ENCODE measurements around the gene USP35. TPM values are rescaled to one million over a fixed set of nuclear protein-coding genes. Genes with fewer than 3 reads are reported as not detected.

The USP35 gene
- total RNA-seq, 1 donor from 2014 or later = 8.9 TPM

- intact Hi-C loops (cut with DNase I) = no loop called here
- DNase-seq (ENCODE audit: low spot score) = peak; percentile 50
Measured at GRCh38 chr11:78192223-78192719, 3.6 kb downstream of the USP35 start.

GRCh38 chr11:78192911-78193351, 4.2 kb downstream of the USP35 start:
- DNase-seq (ENCODE audit: low spot score) = peak; percentile 9
- intact Hi-C loops (cut with DNase I) = no loop called here

GRCh38 chr11:78193806-78194205, 5.1 kb downstream of the USP35 start:
- DNase-seq (ENCODE audit: low spot score) = peak; percentile 61
- intact Hi-C loops (cut with DNase I) = no loop called here

GRCh38 chr11:78194490-78194889, 5.8 kb downstream of the USP35 start:
- intact Hi-C loops (cut with DNase I) = no loop called here

DNA sequence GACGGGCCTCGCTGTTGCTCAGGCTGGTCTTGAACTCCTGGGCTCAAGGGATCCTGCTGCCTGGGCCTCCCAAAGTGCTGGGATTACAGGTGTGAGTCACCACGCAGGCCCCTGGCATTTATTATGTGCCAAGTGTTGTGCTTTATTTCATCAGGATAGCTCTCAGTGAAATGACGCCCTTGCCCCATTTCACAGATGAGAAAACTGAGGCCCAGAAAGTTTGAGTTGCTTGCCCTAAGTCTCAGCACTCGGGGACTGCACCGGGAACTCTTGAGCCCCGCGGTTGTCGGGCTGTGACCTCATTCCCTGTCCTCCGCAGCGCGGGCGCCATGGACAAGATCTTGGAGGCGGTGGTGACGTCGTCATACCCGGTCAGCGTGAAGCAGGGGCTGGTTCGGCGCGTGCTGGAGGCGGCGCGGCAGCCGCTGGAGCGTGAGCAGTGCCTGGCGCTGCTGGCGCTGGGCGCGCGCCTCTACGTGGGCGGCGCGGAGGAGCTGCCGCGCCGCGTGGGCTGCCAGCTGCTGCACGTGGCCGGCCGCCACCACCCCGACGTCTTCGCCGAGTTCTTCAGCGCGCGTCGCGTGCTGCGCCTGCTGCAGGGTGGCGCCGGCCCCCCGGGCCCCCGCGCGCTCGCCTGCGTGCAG, 7.3 kb downstream of the USP35 start:
- DNase-seq (ENCODE audit: low spot score) = peak; percentile 70
- intact Hi-C loops (cut with DNase I) = no loop called here

More at GRCh38 chr11:78194490-78194889, 5.8 kb downstream of the USP35 start:
- no peak for DNase-seq (ENCODE audit: low spot score)

DNA sequence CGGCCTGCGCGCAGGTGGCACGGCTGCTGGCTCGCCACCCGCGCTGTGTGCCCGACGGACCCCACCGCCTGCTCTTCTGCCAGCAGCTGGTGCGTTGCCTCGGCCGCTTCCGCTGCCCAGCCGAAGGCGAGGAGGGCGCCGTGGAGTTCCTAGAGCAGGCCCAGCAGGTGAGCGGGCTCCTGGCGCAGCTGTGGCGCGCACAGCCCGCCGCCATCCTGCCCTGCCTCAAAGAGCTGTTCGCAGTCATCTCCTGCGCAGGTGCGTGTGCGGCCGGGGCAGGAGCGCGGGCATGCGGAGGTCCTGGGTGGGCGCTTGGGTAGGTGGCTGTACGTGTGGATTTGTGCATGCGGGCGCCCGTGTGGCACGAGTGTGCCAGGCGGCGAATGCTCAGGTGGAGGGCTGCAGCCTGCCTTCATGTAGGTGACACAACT, 8.0 kb downstream of the USP35 start:
- peak; percentile 44 for DNase-seq (ENCODE audit: low spot score)
- intact Hi-C loops (cut with DNase I) = no loop called here

DNA sequence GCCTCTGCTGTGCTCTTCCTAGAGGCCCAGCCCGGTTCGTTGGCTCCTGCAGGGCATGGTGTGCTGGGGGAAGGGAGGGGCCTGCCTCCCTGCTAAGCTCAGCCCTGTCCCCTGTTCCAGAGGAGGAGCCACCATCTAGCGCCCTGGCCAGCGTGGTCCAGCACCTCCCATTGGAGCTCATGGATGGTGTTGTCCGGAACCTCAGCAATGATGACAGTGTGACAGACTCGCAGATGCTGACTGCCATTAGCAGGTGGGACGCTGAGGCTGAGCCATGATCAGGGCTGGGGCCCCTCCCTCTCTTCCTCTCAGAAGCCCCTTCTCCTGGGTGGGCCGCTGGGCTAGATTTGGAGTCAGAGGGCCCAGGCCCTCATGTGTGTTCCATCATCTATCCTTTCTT, 9.1 kb downstream of the USP35 start:
- DNase-seq (ENCODE audit: low spot score) = no peak
- intact Hi-C loops (cut with DNase I) = no loop called here

- no peak for DNase-seq (ENCODE audit: low spot score)
- intact Hi-C loops (cut with DNase I) = no loop called here
Measured at GRCh38 chr11:78199015-78199652, 10.4 kb downstream of the USP35 start.

- intact Hi-C loops (cut with DNase I) = no loop called here
- no peak for DNase-seq (ENCODE audit: low spot score)
Measured at GRCh38 chr11:78199653-78200015, 10.9 kb downstream of the USP35 start.

DNA sequence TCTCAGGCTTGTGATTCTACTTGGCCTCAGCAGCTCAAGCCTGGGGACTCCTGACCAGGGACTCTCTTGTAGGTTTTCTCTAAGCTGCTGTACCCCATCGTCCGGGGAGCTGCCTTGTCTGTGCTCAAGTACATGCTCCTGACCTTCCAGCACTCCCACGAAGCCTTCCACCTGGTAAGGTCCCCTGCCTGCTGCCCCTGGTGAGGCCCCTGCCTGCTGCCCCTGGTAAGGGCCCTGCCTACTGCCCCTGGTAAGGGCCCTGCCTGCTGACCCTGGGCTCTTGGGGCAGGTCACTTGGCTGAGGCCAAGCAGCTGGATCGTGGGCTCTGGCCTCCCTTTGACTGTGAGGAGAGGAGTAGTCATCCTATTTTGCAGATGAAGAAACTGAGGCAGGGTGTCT, 11.3 kb downstream of the USP35 start:
- intact Hi-C loops (cut with DNase I) = no loop called here
- DNase-seq (ENCODE audit: low spot score) = no peak

- intact Hi-C loops (cut with DNase I) = no loop called here
Measured at GRCh38 chr11:78200553-78200952, 11.8 kb downstream of the USP35 start.

DNA sequence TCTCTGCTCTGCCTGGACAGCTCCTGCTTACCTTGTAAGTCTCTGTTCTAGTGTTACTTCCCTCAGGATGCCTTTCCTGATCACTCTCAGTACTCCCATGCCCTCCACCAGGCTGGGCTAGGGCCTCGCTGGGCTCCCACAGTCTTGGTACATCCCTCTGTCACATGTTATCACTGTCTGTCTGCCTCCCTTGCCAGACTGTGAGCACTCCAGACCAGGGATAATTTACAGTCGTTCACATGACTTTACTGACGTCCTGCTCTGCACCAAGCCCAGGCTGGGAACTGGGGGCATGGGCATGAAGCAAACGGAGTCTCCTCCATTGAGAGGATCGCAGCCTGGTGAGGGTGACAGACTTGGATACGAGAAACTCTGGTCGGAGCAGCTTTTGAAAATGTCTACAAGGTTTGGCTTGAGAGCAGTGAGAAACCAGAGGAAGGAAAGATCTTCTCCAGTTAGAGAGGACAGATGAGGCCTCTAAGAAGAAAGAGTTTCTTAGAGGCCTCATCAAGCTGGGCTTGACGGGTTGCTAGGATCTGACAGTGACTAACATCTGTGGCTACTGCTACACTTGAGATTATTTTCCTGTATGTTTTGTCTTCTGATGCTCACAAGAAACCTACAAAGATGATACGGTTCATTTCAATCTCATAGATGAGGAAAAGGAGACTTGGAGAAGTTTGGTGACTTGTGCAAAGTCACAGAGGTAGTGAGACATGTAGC, 12.5 kb downstream of the USP35 start:
- intact Hi-C loops (cut with DNase I) = no loop called here
- peak; percentile 63 for DNase-seq (ENCODE audit: low spot score)

More at GRCh38 chr11:78200553-78200952, 11.8 kb downstream of the USP35 start:
- peak; percentile 66 for DNase-seq (ENCODE audit: low spot score)

- peak; percentile 61 for DNase-seq (ENCODE audit: low spot score)
- intact Hi-C loops (cut with DNase I) = no loop called here
Measured at GRCh38 chr11:78202733-78203167, 14.0 kb downstream of the USP35 start.

GRCh38 chr11:78203184-78203583, 14.5 kb downstream of the USP35 start:
- peak; percentile 63 for DNase-seq (ENCODE audit: low spot score)
- intact Hi-C loops (cut with DNase I) = no loop called here

GRCh38 chr11:78205256-78205655, 16.5 kb downstream of the USP35 start:
- DNase-seq (ENCODE audit: low spot score) = peak; percentile 68
- intact Hi-C loops (cut with DNase I) = no loop called here

DNA sequence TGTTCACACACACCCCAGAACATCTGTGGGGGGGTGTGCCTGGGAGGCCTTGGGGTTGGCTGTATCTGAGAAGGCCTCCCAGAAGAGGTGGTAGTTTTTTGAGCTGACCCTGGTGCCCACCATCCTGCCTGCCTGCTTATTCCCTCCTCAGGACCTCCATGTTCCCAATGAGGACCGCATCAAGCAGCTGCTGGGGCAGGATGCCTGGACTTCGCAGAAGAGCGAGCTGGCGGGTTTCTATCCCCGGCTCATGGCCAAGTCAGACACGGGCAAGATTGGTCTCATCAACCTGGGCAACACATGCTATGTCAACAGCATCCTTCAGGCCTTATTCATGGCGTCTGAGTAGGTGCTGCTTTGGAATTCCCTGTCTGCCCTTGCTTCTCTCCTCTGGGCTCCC, 17.0 kb downstream of the USP35 start:
- intact Hi-C loops (cut with DNase I) = no loop called here
- peak; percentile 67 for DNase-seq (ENCODE audit: low spot score)

- DNase-seq (ENCODE audit: low spot score) = peak; percentile 20
- intact Hi-C loops (cut with DNase I) = no loop called here
Measured at GRCh38 chr11:78207532-78208256, 19.0 kb downstream of the USP35 start.

GRCh38 chr11:78208257-78209165, 19.8 kb downstream of the USP35 start:
- intact Hi-C loops (cut with DNase I) = no loop called here
- DNase-seq (ENCODE audit: low spot score) = peak; percentile 72

DNA sequence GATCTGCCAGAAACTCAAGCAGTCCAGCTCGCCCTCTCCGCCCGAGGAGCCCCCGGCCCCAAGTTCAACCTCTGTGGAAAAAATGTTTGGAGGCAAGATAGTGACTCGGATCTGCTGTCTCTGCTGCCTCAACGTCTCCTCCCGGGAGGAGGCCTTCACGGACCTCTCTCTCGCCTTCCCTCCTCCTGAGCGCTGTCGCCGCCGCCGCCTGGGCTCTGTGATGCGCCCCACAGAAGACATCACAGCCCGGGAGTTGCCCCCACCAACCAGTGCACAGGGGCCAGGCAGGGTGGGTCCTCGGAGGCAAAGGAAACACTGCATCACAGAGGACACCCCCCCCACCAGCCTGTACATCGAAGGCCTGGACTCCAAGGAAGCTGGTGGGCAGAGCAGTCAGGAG, 20.8 kb downstream of the USP35 start:
- intact Hi-C loops (cut with DNase I) = no loop called here
- DNase-seq (ENCODE audit: low spot score) = peak; percentile 35
